HCT116 (cell line): ENCODE measurements around the gene SLC6A12. TPM values are rescaled to one million over a fixed set of nuclear protein-coding genes. Genes with fewer than 3 reads are reported as not detected.

ENCODE experiments used
- ATAC-seq: fragments of 200-7000 bp; cut with Tn5 transposase; 2 replicates; pipeline ENCODE4 v1.9.1; 2020; ENCODE audit warnings: mild to moderate bottlenecking, moderate library complexity
- BruUV-seq: library from RNA; stranded (reverse); fragments of 400-500 nt; replicated peaks from 2 replicates; lab custom pipeline; 2021; lab: Mats Ljungman, UMichigan
- CTCF ChIA-PET: fragments of 300-600 bp; sonication (Branson Sonifier 250); formaldehyde crosslinking; loops from one replicate; lab custom pipeline; 2021; ENCODE audit warnings: antibody characterized with exemption; lab: Charles Lee
- POLR2A ChIA-PET: fragments of 300-600, 350-600 bp; sonication (Branson Sonifier 250); formaldehyde crosslinking; loops from one replicate; lab custom pipeline; 2021; ENCODE audit warnings: antibody characterized with exemption; lab: Charles Lee
- RAD21 ChIA-PET, 2 experiments: fragments of 300-600 bp; sonication (Branson Sonifier 250); formaldehyde crosslinking; loops; one replicate each; lab custom pipeline; 2023; ENCODE audit warnings: low total read pairs in 2 of 2; ENCODE audit not compliant: uncharacterized antibody in 2 of 2, unreplicated experiment in 2 of 2, low non-redundant PET in 1 of 2; lab: Charles Lee
- DNase-seq: peaks from one replicate; pipeline ENCODE4 v3.0.0-alpha.2; 2010; ENCODE audit warnings: low read depth, low spot score
- H2AFZ ChIP-seq: fragments of 200-600 bp; shearing (Covaris generic), sonication (generic); 2 replicates; pipeline ENCODE4 v1.6.1; 2017; ENCODE audit warnings: low read depth, mixed run types, mixed read lengths, antibody characterized with exemption, low read length; ENCODE audit not compliant: poor library complexity, severe bottlenecking
- H3K27ac ChIP-seq: 2 replicates; pipeline ENCODE4 v1.5.1; 2012; ENCODE audit warnings: low read depth, low read length
- H3K27me3 ChIP-seq: fragments of 200-600 bp; sonication (generic); 2 replicates; pipeline ENCODE4 v1.6.1; 2016; ENCODE audit warnings: mixed run types, low read length, mixed read lengths; ENCODE audit not compliant: insufficient read depth
- H3K36me3 ChIP-seq, 2 experiments: fragments of 200-500 bp in 1 of 2; fragments of 200-600 bp in 1 of 2; sonication (Bioruptor generic) in 1 of 2; sonication (generic) in 1 of 2; 2 replicates each; pipeline versions ENCODE4 v1.5.1 to v1.6.1; 2014 to 2016; ENCODE audit warnings: low read length in 2 of 2, inconsistent platforms in 1 of 2, mixed read lengths in 1 of 2, mixed run types in 1 of 2; ENCODE audit not compliant: insufficient read depth in 2 of 2, control insufficient read depth in 1 of 2
- H3K4me1 ChIP-seq, 2 experiments: fragments of 200-600 bp in 1 of 2; sonication (generic) in 1 of 2; 2 replicates each; pipeline versions ENCODE4 v1.5.1 to v1.6.1; 2012 to 2017; ENCODE audit warnings: low read length in 2 of 2, inconsistent platforms in 1 of 2, mild to moderate bottlenecking in 1 of 2, mixed read lengths in 1 of 2, mixed run types in 1 of 2, moderate library complexity in 1 of 2; ENCODE audit not compliant: insufficient read depth in 2 of 2, control insufficient read depth in 1 of 2
- H3K4me2 ChIP-seq: fragments of 200-600 bp; sonication (generic); 2 replicates; pipeline ENCODE4 v1.6.1; 2017; ENCODE audit warnings: mixed run types, low read length, mixed read lengths
- H3K4me3 ChIP-seq, 2 experiments: fragments of 200-600 bp in 1 of 2; sonication (generic) in 1 of 2; replicated peaks in 1 of 2; 2 replicates each; pipeline ENCODE4 v1.5.1; 2011 to 2016; ENCODE audit warnings: low read length in 2 of 2, control low read depth in 1 of 2, low read depth in 1 of 2, mild to moderate bottlenecking in 1 of 2, mixed read lengths in 1 of 2, mixed run types in 1 of 2
- H3K79me2 ChIP-seq: fragments of 200-600 bp; sonication (generic); 2 replicates; pipeline ENCODE4 v1.6.1; 2017; ENCODE audit warnings: mild to moderate bottlenecking, mixed run types, low read length, moderate library complexity, mixed read lengths; ENCODE audit not compliant: insufficient read depth
- H3K9ac ChIP-seq: fragments of 200-600 bp; sonication (generic); 2 replicates; pipeline ENCODE4 v1.6.1; 2016; ENCODE audit warnings: low read length, mixed read lengths
- H3K9me2 ChIP-seq: fragments of 200-600 bp; sonication (generic), shearing (Covaris generic); 2 replicates; pipeline ENCODE4 v1.6.1; 2017; ENCODE audit warnings: mixed run types, mild to moderate bottlenecking, moderate library complexity; ENCODE audit not compliant: insufficient read depth
- H3K9me3 ChIP-seq, 2 experiments: fragments of 200-500 bp in 1 of 2; fragments of 200-600 bp in 1 of 2; sonication (Bioruptor generic) in 1 of 2; sonication (generic) in 1 of 2; 2 replicates each; pipeline ENCODE4 v1.6.1; 2014 to 2017; ENCODE audit warnings: low read length in 2 of 2, mixed read lengths in 2 of 2, inconsistent platforms in 1 of 2, low read depth in 1 of 2, mild to moderate bottlenecking in 1 of 2, mixed run types in 1 of 2, moderate library complexity in 1 of 2; ENCODE audit not compliant: control insufficient read depth in 1 of 2, insufficient read depth in 1 of 2
- H4K20me1 ChIP-seq: fragments of 200-600 bp; sonication (generic), shearing (Covaris generic); 2 replicates; pipeline ENCODE4 v1.6.1; 2017; ENCODE audit warnings: mixed run types, mild to moderate bottlenecking, moderate library complexity; ENCODE audit not compliant: insufficient read depth
- CBX3 ChIP-seq: IDR thresholded peaks from 2 replicates; pipeline ENCODE4 v1.6.1; 2012; ENCODE audit warnings: low read depth
- ELF1 ChIP-seq: IDR thresholded peaks from 2 replicates; pipeline ENCODE4 v1.6.1; 2012; ENCODE audit warnings: low read depth, borderline replicate concordance
- EZH2 ChIP-seq: fragments of 200-600 bp; sonication (generic); IDR thresholded peaks from 2 replicates; pipeline ENCODE4 v1.6.1; 2017; ENCODE audit warnings: antibody characterized with exemption, mixed run types
- FOSL1 ChIP-seq: IDR thresholded peaks from 2 replicates; pipeline ENCODE4 v1.6.1; 2012; ENCODE audit warnings: low read depth
- POLR2AphosphoS5 ChIP-seq: IDR thresholded peaks from 2 replicates; pipeline ENCODE4 v1.6.1; 2011; ENCODE audit warnings: mild to moderate bottlenecking, low read depth, low read length, moderate library complexity
- RAD21 ChIP-seq: IDR thresholded peaks from 2 replicates; pipeline ENCODE4 v1.6.1; 2012; ENCODE audit warnings: low read depth, mild to moderate bottlenecking
- SIN3A ChIP-seq: IDR thresholded peaks from 2 replicates; pipeline ENCODE4 v1.6.1; 2012; ENCODE audit warnings: low read depth
- YY1 ChIP-seq: IDR thresholded peaks from 2 replicates; pipeline ENCODE4 v1.6.1; 2011; ENCODE audit warnings: low read length, low read depth, moderate library complexity, mild to moderate bottlenecking; ENCODE audit not compliant: insufficient replicate concordance; ENCODE audit errors: extremely low read depth
- ZFX ChIP-seq: fragments of 450-650 bp; IDR thresholded peaks from 2 replicates; pipeline ENCODE4 v1.6.1; 2017
- ZNF274 ChIP-seq: fragments of 200-500 bp; sonication (Bioruptor generic); IDR thresholded peaks from 2 replicates; pipeline ENCODE4 v1.6.1; 2014; ENCODE audit warnings: mild to moderate bottlenecking, low read depth, low read length, inconsistent platforms
- intact Hi-C: fragments of 100-400 bp; cut with micrococcal nuclease; formaldehyde crosslinking; loops from 2 replicates; pipeline ENCODE4 v1.10.0; 2022
- total RNA-seq: library from RNA; stranded (reverse); gene quantifications from one replicate; pipeline ENCODE4 v1.2.1, GENCODE V29; 2021; ENCODE audit not compliant: unreplicated experiment
- TF ChIP-seq, protein P1 (sequence below): IDR thresholded peaks from 2 replicates; pipeline ENCODE4 v1.6.1; 2012
- TF ChIP-seq, protein P2 (sequence below), 3 experiments: fragments of 200-600 bp in 1 of 3; sonication (generic) in 1 of 3; IDR thresholded peaks in 2 of 3; conservative IDR thresholded peaks in 1 of 3; 2 replicates each; pipeline ENCODE4 v1.5.1; 2012 to 2017; ENCODE audit warnings: low read depth in 2 of 3, low read length in 2 of 3, antibody characterized with exemption in 1 of 3, borderline replicate concordance in 1 of 3, control low read depth in 1 of 3, mild to moderate bottlenecking in 1 of 3, mixed read lengths in 1 of 3, mixed run types in 1 of 3, moderate library complexity in 1 of 3; ENCODE audit not compliant: insufficient read depth in 1 of 3

Gene SLC6A12
- total RNA-seq, 1 experiment from 2014 or later, result 0.64 TPM

DNA sequence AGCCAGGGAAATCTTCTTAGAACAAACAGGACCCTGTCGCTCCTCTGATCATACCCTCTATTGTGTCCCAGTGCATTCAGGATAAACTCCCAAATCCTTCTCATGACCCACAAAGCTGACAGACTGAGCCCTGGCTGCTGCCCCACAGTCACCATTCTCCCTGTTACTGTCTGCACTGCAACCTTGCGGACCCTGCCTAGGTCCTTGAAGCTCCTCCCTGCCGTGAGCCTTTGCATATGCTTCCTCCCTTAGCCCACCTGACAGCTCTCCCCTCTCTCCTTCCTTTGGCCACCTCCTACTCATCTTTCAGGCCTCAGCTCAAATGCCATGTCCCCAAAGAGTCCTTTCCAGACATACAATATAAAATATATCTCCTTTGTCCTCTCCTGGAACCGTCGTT is 62.4 kb downstream of the SLC6A12 start:
- no peak for ATAC-seq
- peaks cover 4% of the 10 kb centered on the region; the same call in 1 of the 2 replicates for H3K27me3 ChIP-seq
- no peaks in the 10 kb centered on the region for H4K20me1 ChIP-seq
- no peak for TF ChIP-seq ZFX
- no peak for TF ChIP-seq POLR2AphosphoS5
- TF ChIP-seq ZNF274, result no peak
- TF ChIP-seq EZH2, result no peak
- TF ChIP-seq, protein P1, sequence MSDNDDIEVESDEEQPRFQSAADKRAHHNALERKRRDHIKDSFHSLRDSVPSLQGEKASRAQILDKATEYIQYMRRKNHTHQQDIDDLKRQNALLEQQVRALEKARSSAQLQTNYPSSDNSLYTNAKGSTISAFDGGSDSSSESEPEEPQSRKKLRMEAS, result no peak
- no peak for TF ChIP-seq ELF1
- no peak for TF ChIP-seq FOSL1
- TF ChIP-seq CBX3, result no peak
- TF ChIP-seq SIN3A, result no peak
- no peak for TF ChIP-seq RAD21
- TF ChIP-seq YY1, result no peak
- TF ChIP-seq, protein P2, sequence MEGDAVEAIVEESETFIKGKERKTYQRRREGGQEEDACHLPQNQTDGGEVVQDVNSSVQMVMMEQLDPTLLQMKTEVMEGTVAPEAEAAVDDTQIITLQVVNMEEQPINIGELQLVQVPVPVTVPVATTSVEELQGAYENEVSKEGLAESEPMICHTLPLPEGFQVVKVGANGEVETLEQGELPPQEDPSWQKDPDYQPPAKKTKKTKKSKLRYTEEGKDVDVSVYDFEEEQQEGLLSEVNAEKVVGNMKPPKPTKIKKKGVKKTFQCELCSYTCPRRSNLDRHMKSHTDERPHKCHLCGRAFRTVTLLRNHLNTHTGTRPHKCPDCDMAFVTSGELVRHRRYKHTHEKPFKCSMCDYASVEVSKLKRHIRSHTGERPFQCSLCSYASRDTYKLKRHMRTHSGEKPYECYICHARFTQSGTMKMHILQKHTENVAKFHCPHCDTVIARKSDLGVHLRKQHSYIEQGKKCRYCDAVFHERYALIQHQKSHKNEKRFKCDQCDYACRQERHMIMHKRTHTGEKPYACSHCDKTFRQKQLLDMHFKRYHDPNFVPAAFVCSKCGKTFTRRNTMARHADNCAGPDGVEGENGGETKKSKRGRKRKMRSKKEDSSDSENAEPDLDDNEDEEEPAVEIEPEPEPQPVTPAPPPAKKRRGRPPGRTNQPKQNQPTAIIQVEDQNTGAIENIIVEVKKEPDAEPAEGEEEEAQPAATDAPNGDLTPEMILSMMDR (IDR thresholded peaks at IDR 0.05 in 2 of 3, conservative IDR thresholded peaks at IDR 0.05 in 1 of 3; ENCODE audit: borderline replicate concordance in 1 of 3, insufficient read depth in 1 of 3, low read depth in 2 of 3, low read length in 2 of 3), result no peak
- BruUV-seq, result no TSS peak
- H3K36me3 ChIP-seq, result no peaks in the 10 kb centered on the region
- no peaks in the 10 kb centered on the region for H3K79me2 ChIP-seq
- ChIA-PET CTCF (no interaction called here), POLR2A (no interaction called here), RAD21 (no interaction called here)
- H3K4me1 ChIP-seq, result peaks cover 0 to 8% of the 10 kb centered on the region in 2 experiments; a peak in 1 of 4 replicates
- no peak overlapping the region for H3K9ac ChIP-seq
- H3K4me2 ChIP-seq, result no peak overlapping the region
- no peak for DNase-seq
- intact Hi-C loops, result no loop called here
- no peaks in the 10 kb centered on the region for H3K9me3 ChIP-seq
- no peak overlapping the region for H3K4me3 ChIP-seq
- no peaks in the 10 kb centered on the region for H3K9me2 ChIP-seq
- no peak overlapping the region for H3K27ac ChIP-seq
- no peak overlapping the region for H2AFZ ChIP-seq
